BJ (cell line): ENCODE data around the gene CYP27A1. TPM values are rescaled to one million over a fixed set of nuclear protein-coding genes. Genes with fewer than 3 reads are reported as not detected.

ENCODE experiments used
- CTCF ChIA-PET: fragments of 350-600 bp; formaldehyde crosslinking; extraction: SDS; loops from one replicate; lab custom pipeline; 2021; ENCODE audit warnings: antibody characterized with exemption, inconsistent platforms; lab: Yijun Ruan, JAX
- POLR2A ChIA-PET: fragments of 300-600 bp; sonication (Branson Sonifier 250); formaldehyde crosslinking; extraction: SDS; loops from one replicate; lab custom pipeline; 2021; ENCODE audit warnings: antibody characterized with exemption; lab: Charles Lee
- DNase-seq: peaks from one replicate; pipeline ENCODE4 v3.0.0-alpha.2; 2011; ENCODE audit warnings: low read depth
- H3K27me3 ChIP-seq: 2 replicates; pipeline ENCODE4 v1.6.0; 2011; ENCODE audit warnings: low read length; ENCODE audit not compliant: control insufficient read depth, insufficient read depth
- H3K36me3 ChIP-seq: 2 replicates; pipeline ENCODE4 v1.5.1; 2011; ENCODE audit warnings: low read length; ENCODE audit not compliant: control insufficient read depth, insufficient read depth
- H3K4me3 ChIP-seq: 2 replicates; pipeline ENCODE4 v1.5.1; 2011; ENCODE audit warnings: low read depth, mild to moderate bottlenecking, control low read depth, low read length
- CTCF ChIP-seq: IDR thresholded peaks from 2 replicates; pipeline ENCODE4 v1.5.1; 2011; ENCODE audit warnings: low read depth, mild to moderate bottlenecking, control low read depth, inconsistent platforms, low read length, moderate library complexity; ENCODE audit not compliant: insufficient read depth
- polyA plus RNA-seq: library from polyadenylated mRNA; depleted of rRNA; stranded (reverse); fragments of >200 nt; gene quantifications from 2 replicates; pipeline ENCODE4 v1.2.3, GENCODE V29; 2011

Gene CYP27A1
- polyA plus RNA-seq, 1 experiment = 26.8 TPM

- ChIA-PET CTCF (interaction anchor here (0.7 to 5.1 kb wide), 12 partner anchors 8 to 304 kb away, joined by 3 to 42 read pairs (median 12); partner anchors contain the start of genes BCS1L, TTLL4 and ZNF142), POLR2A (interaction anchor here (0.6 kb wide), 1 partner anchor 12 kb away, joined by 4 read pairs; no protein-coding TSS in a partner anchor)
- Histone ChIP-seq H3K36me3 (no peaks in the 10 kb centered on the region), H3K4me3 (no peak overlapping the region), H3K27me3 (peaks cover 23% of the 10 kb centered on the region)
- TF ChIP-seq CTCF = no peak
- no peak for DNase-seq
These were observed 68.8 kb downstream of the CYP27A1 start for GRCh38 chr2:218850796-218851195.

- CTCF ChIA-PET = interaction anchor here (0.6 to 5.1 kb wide), 11 partner anchors 9 to 303 kb away, joined by 3 to 42 read pairs (median 5); partner anchors contain the start of genes BCS1L, TTLL4 and ZNF142
- POLR2A ChIA-PET = no interaction called here
These were observed 69.3 kb downstream of the CYP27A1 start for GRCh38 chr2:218851286-218851685.

GRCh38 chr2:218852911-218853667 is 71.1 kb downstream of the CYP27A1 start:
- TF ChIP-seq CTCF = peak; percentile 78
- Histone ChIP-seq H3K27me3 (peaks cover 39% of the 10 kb centered on the region), H3K36me3 (no peaks in the 10 kb centered on the region), H3K4me3 (no peak overlapping the region)
- CTCF ChIA-PET = interaction anchor here (0.7 to 4.5 kb wide), 17 partner anchors 7 to 301 kb away, joined by 3 to 42 read pairs (median 4); partner anchors contain the start of genes PRKAG3, RNF25, STK36 and TTLL4
- POLR2A ChIA-PET = no interaction called here
- DNase-seq = no peak

More at GRCh38 chr2:218851286-218851685, 69.3 kb downstream of the CYP27A1 start:
- TF ChIP-seq CTCF = no peak
- Histone ChIP-seq H3K4me3 (no peak overlapping the region), H3K27me3 (peaks cover 27% of the 10 kb centered on the region), H3K36me3 (no peaks in the 10 kb centered on the region)
- DNase-seq = no peak

GRCh38 chr2:218853766-218854165 is 71.8 kb downstream of the CYP27A1 start:
- DNase-seq = no peak
- no peaks in the 10 kb centered on the region for H3K36me3 ChIP-seq
- no peak overlapping the region for H3K4me3 ChIP-seq
- TF ChIP-seq CTCF = no peak
- ChIA-PET CTCF (interaction anchor here (0.8 to 4.5 kb wide), 6 partner anchors 9 to 142 kb away, joined by 3 to 42 read pairs (median 12); no protein-coding TSS in a partner anchor), POLR2A (no interaction called here)
- peaks cover 45% of the 10 kb centered on the region for H3K27me3 ChIP-seq

- no peak for DNase-seq
- no peak for TF ChIP-seq CTCF
- POLR2A ChIA-PET = no interaction called here
- H3K36me3 ChIP-seq = no peaks in the 10 kb centered on the region
- H3K27me3 ChIP-seq = peaks cover 50% of the 10 kb centered on the region
- H3K4me3 ChIP-seq = no peak overlapping the region
- CTCF ChIA-PET = interaction anchor here (0.7 to 1.8 kb wide), 3 partner anchors 21 to 43 kb away, joined by 3 to 5 read pairs (median 4); no protein-coding TSS in a partner anchor
These were observed 72.9 kb downstream of the CYP27A1 start for GRCh38 chr2:218854860-218855259.
